K562 (cell line): ENCODE results near the gene NDST1. TPM values are rescaled to one million over a fixed set of nuclear protein-coding genes. Genes with fewer than 3 reads are reported as not detected.

Experiments
- ATAC-seq: fragments of 200-7000 bp; cut with Tn5 transposase; 3 replicates; pipeline ENCODE4 v1.9.1; 2020; ENCODE audit warnings: moderate library complexity
- BruUV-seq: library from RNA; stranded (reverse); fragments of 400-500 nt; replicated peaks from 2 replicates; lab custom pipeline; 2021; lab: Mats Ljungman, UMichigan
- CTCF ChIA-PET: fragments of 300-600 bp; formaldehyde crosslinking; extraction: SDS; loops from one replicate; lab custom pipeline; 2021; ENCODE audit warnings: low intra/inter-chr PET ratio; lab: Yijun Ruan, JAX
- POLR2A ChIA-PET: fragments of 300-600, 350-650 bp; sonication (Branson Sonifier 250); formaldehyde crosslinking; extraction: SDS; loops from one replicate; lab custom pipeline; 2021; ENCODE audit warnings: antibody characterized with exemption, inconsistent platforms; lab: Yijun Ruan, JAX
- DNase-seq, 4 experiments: peaks; one replicate each; pipeline versions ENCODE4 v3.0.0 to v3.0.0-alpha.2; 2011 to 2018; ENCODE audit warnings: low spot score in 3 of 4, mixed read lengths in 3 of 4; ENCODE audit errors: extremely low read depth in 1 of 4
- FAIRE-seq: peaks from 2 replicates; lab custom pipeline; 2011; peaks lifted over from hg19 to GRCh38; lab: Jason Lieb, UNC
- H2AFZ ChIP-seq: 2 replicates; pipeline ENCODE4 v1.6.0; 2011; ENCODE audit warnings: low read depth, low read length, control low read depth, inconsistent platforms
- H3K27ac ChIP-seq: fragments of 200-600 bp; 3 replicates; pipeline ENCODE4 v1.8.0; 2011; ENCODE audit warnings: low read depth, mild to moderate bottlenecking, control low read depth, inconsistent platforms, low read length, moderate library complexity, mixed read lengths; ENCODE audit errors: extremely low read depth
- H3K27me3 ChIP-seq, 2 experiments: fragments of 300-600 bp in 1 of 2; 2 replicates in 1 of 2; 3 replicates in 1 of 2; pipeline versions ENCODE4 v1.6.0 to v1.8.0; 2011; ENCODE audit warnings: inconsistent platforms in 2 of 2, low read length in 2 of 2, mild to moderate bottlenecking in 1 of 2, mixed read lengths in 1 of 2, moderate library complexity in 1 of 2; ENCODE audit not compliant: control insufficient read depth in 2 of 2, insufficient read depth in 2 of 2
- H3K36me3 ChIP-seq: fragments of 300-600 bp; 3 replicates; pipeline ENCODE4 v1.8.0; 2011; ENCODE audit warnings: mild to moderate bottlenecking, low read length, inconsistent platforms; ENCODE audit not compliant: control insufficient read depth, insufficient read depth
- H3K4me1 ChIP-seq, 2 experiments: fragments of 200-600 bp in 1 of 2; replicated peaks in 1 of 2; 2 replicates in 1 of 2; 3 replicates in 1 of 2; pipeline versions ENCODE4 v1.5.1 to v1.8.0; 2011; ENCODE audit warnings: inconsistent platforms in 2 of 2, low read length in 2 of 2, mild to moderate bottlenecking in 1 of 2, mixed read lengths in 1 of 2, moderate library complexity in 1 of 2; ENCODE audit not compliant: control insufficient read depth in 2 of 2, insufficient read depth in 2 of 2
- H3K4me2 ChIP-seq: 2 replicates; pipeline ENCODE4 v1.6.1; 2011; ENCODE audit warnings: low read length, control low read depth, inconsistent platforms, mixed read lengths; ENCODE audit not compliant: insufficient read depth
- H3K4me3 ChIP-seq: fragments of 200-600 bp; sonication (generic), shearing (Covaris generic); 2 replicates; pipeline ENCODE4 v1.5.1; 2016; ENCODE audit warnings: control low read depth, inconsistent platforms
- H3K79me2 ChIP-seq: fragments of 200-600 bp; 3 replicates; pipeline ENCODE4 v1.8.0; 2011; ENCODE audit warnings: low read length, inconsistent platforms; ENCODE audit not compliant: control insufficient read depth, insufficient read depth
- H3K9ac ChIP-seq, 2 experiments: 2 replicates each; pipeline versions ENCODE4 v1.6.0 to v1.6.1; 2011; ENCODE audit warnings: low read depth in 2 of 2, low read length in 2 of 2, control low read depth in 1 of 2, inconsistent platforms in 1 of 2, mild to moderate bottlenecking in 1 of 2, mixed read lengths in 1 of 2; ENCODE audit not compliant: insufficient read depth in 1 of 2
- H3K9me1 ChIP-seq: one replicate; pipeline ENCODE4 v1.6.0; 2011; ENCODE audit warnings: inconsistent platforms, mild to moderate bottlenecking, low read length, moderate library complexity; ENCODE audit not compliant: control insufficient read depth, insufficient read depth
- H3K9me3 ChIP-seq: replicated peaks from 2 replicates; pipeline ENCODE4 v1.5.1; 2011; ENCODE audit warnings: low read depth, low read length, inconsistent platforms; ENCODE audit not compliant: control insufficient read depth, insufficient read depth
- H4K20me1 ChIP-seq: replicated peaks from 2 replicates; pipeline ENCODE4 v1.6.1; 2011; ENCODE audit warnings: low read length, inconsistent platforms, mixed read lengths; ENCODE audit not compliant: control insufficient read depth, insufficient read depth
- ERF ChIP-seq: fragments of 450-650 bp; formaldehyde crosslinking; IDR thresholded peaks from 2 replicates; pipeline ENCODE4 v1.4.0; 2020; ENCODE audit warnings: mild to moderate bottlenecking, mixed read lengths
- MCM7 ChIP-seq, 2 experiments: fragments of 450-650 bp; IDR thresholded peaks; 2 replicates each; pipeline ENCODE4 v1.6.1; 2016 to 2018
- NKRF ChIP-seq: fragments of 450-650 bp; IDR thresholded peaks from 2 replicates; pipeline ENCODE4 v1.6.1; 2016; ENCODE audit warnings: borderline replicate concordance
- POLR3A ChIP-seq: IDR thresholded peaks from 2 replicates; pipeline ENCODE4 v1.6.1; 2011; ENCODE audit warnings: borderline replicate concordance, mild to moderate bottlenecking, moderate library complexity; ENCODE audit not compliant: insufficient read length, insufficient read depth; ENCODE audit errors: extremely low read depth
- THRA ChIP-seq: fragments of 450-650 bp; IDR thresholded peaks from 2 replicates; pipeline ENCODE4 v1.6.1; 2017; ENCODE audit warnings: mild to moderate bottlenecking, moderate library complexity
- USF1 ChIP-seq: sonication (generic); formaldehyde crosslinking; IDR thresholded peaks from 2 replicates; pipeline ENCODE4 v1.9.0; 2022; ENCODE audit warnings: mild to moderate bottlenecking, missing genetic modification reagents
- USF2 ChIP-seq: sonication (generic); formaldehyde crosslinking; IDR thresholded peaks from 2 replicates; pipeline ENCODE4 v1.5.0; 2020; ENCODE audit warnings: missing genetic modification reagents
- ZBED1 ChIP-seq: IDR thresholded peaks from 2 replicates; pipeline ENCODE4 v1.6.1; 2014
- ZEB2 ChIP-seq: fragments of 450-650 bp; IDR thresholded peaks from 2 replicates; pipeline ENCODE4 v1.6.1; 2016
- ZNF224 ChIP-seq: sonication (generic); formaldehyde crosslinking; IDR thresholded peaks from 2 replicates; pipeline ENCODE4 v1.8.0; 2022; ENCODE audit warnings: mild to moderate bottlenecking, missing genetic modification reagents
- ZNF431 ChIP-seq: sonication (generic); formaldehyde crosslinking; IDR thresholded peaks from 2 replicates; pipeline ENCODE4 v1.8.0; 2022; ENCODE audit warnings: mild to moderate bottlenecking, missing genetic modification reagents
- WGBS: fragments of 100-300 bp; shearing (Covaris generic); methylation state at CpG from one replicate; pipeline ENCODE4 v1.1.6; 2016; ENCODE audit warnings: low coverage, mixed read lengths; ENCODE audit not compliant: insufficient coverage; ENCODE audit errors: missing lambda C conversion rate; 5-methylcytosine and 5-hydroxymethylcytosine counted together
- in situ Hi-C: fragments of 300-500 bp; cut with MboI; formaldehyde crosslinking; loops from 4 replicates; pipeline ENCODE4 v1.15.0; 2018; ENCODE audit warnings: inconsistent platforms, mixed read lengths
- intact Hi-C: fragments of 100-400 bp; cut with micrococcal nuclease; formaldehyde crosslinking; loops from 2 replicates; pipeline ENCODE4 v1.14.2; 2022
- polyA plus RNA-seq, 8 experiments: library from polyadenylated mRNA; depleted of rRNA in 4 of 8; stranded (reverse) in 5 of 8; unstranded in 3 of 8; fragments of >200 nt; fragmentation: Nextera tagmentation in 2 of 8; fragmentation: Illumina TruSeq in 1 of 8; extraction: Ambion mirVana in 2 of 8; extraction: Trizol in 1 of 8; gene quantifications; 2 replicates each; pipeline versions ENCODE4 v1.2.1 to v1.2.3, GENCODE V29; 2011 to 2014; ENCODE audit warnings: inconsistent platforms in 1 of 8, missing spikeins in 1 of 8
- total RNA-seq, 7 experiments: library from RNA; depleted of rRNA in 6 of 7; stranded (reverse); fragments of >200 nt in 6 of 7; fragmentation: Illumina TruSeq in 2 of 7; extraction: Trizol in 2 of 7; gene quantifications; 2 replicates each; pipeline versions ENCODE4 v1.2.1 to v1.2.3, GENCODE V29; 2011 to 2021; ENCODE audit warnings: low replicate concordance in 1 of 7

The NDST1 gene
- total and polyA plus RNA-seq, 9 of the 15 experiments (the other 6 are each of a cell fraction or from before 2014, with no cell fraction given) = 0.38 to 47.9 (median 9.9) TPM

DNA sequence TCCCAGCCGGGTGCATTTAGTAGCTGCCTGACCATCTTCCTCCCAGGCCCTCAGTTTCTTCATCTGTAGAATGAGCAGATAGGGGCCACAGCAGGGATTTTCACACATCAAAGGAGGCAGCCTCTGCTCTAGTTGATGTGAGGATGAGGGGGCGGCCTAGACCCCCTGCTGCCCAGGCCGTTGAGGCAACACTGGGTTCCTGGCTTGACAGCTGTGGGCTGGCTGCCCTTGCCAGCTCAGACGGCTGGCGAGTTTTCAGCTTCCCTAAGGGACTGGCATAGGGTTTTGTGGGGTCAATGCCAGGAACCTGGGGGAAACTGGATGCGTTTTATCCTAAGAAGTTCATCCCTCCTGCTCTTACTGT lies 49.6 kb downstream of the NDST1 start:
- Histone ChIP-seq H3K4me1 (peaks cover 0 to 4% of the 10 kb centered on the region in 2 experiments; a peak in 1 of 5 replicates), H2AFZ (no peak overlapping the region), H3K27ac (no peak overlapping the region), H3K9me3 (no peaks in the 10 kb centered on the region), H4K20me1 (no peaks in the 10 kb centered on the region; the same call in 1 of the 2 replicates), H3K9me1 (no peaks in the 10 kb centered on the region), H3K9ac (peak overlapping the region in 1 of 2 experiments; percentile 46; a peak in 1 of 4 replicates), H3K36me3 (peaks cover 21% of the 10 kb centered on the region; the same call in 1 of the 3 replicates), H3K79me2 (no peaks in the 10 kb centered on the region), H3K4me3 (no peak overlapping the region), H3K27me3 (no peaks in the 10 kb centered on the region), H3K4me2 (no peak overlapping the region)
- no TSS peak for BruUV-seq
- TF ChIP-seq USF1 (no peak), THRA (no peak), ZNF224 (CRISPR knock-in tag) (no peak), ERF (CRISPR knock-in tag) (no peak), ZBED1 (no peak), ZEB2 (no peak), USF2 (CRISPR knock-in tag) (no peak), NKRF (no peak), POLR3A (no peak), ZNF431 (CRISPR knock-in tag) (no peak), MCM7 (IDR thresholded peaks at IDR 0.05) (no peak)
- FAIRE-seq = no peak
- in situ Hi-C loops (no loop called here), intact Hi-C loops (no loop called here)
- no peak for DNase-seq
- ChIA-PET CTCF (no interaction called here), POLR2A (interaction anchor here (0.7 kb wide), 4 partner anchors 27 to 527 kb away, joined by 3 to 4 read pairs (median 3); no protein-coding TSS in a partner anchor)
- WGBS = 62% methylated on average over 6 of the region's 6 CpGs
- no peak for ATAC-seq
